DOHH2 (cell line): ENCODE data around the gene FLNB.

Experiments
- EZH2phosphoT487 ChIP-seq: fragments of 200-600 bp; sonication (generic); IDR thresholded peaks from 2 replicates; pipeline ENCODE4 v1.6.1; 2017; ENCODE audit warnings: borderline replicate concordance, mild to moderate bottlenecking, antibody characterized with exemption, low read length, moderate library complexity, mixed read lengths
- TF ChIP-seq, protein P1 (sequence below): fragments of 200-600 bp; sonication (generic); IDR thresholded peaks from one replicate; pipeline ENCODE4 v1.5.1; 2014; ENCODE audit warnings: antibody characterized with exemption, mild to moderate bottlenecking, low read depth, low read length; ENCODE audit not compliant: poor library complexity, severe bottlenecking

DNA sequence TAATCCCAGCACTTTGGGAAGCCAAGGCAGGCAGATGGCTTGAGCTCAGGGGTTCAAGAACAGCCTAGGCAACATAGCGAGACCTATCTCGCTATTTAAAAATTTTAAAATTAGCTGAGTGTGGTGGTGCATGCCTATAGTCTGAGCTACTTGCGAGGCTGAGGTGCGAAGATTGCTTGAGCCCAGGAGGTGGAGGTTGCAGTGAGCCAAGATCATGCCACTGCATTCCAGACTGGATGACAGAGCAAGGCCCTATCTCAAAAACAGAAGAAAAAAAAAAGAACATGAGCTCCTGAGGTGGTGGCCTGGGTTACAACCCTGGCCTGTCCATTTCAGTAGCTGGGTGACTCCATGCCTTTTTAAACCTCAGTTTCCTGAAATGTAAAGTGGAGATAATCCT is 195.3 kb downstream of the FLNB start:
- TF ChIP-seq, protein P1, sequence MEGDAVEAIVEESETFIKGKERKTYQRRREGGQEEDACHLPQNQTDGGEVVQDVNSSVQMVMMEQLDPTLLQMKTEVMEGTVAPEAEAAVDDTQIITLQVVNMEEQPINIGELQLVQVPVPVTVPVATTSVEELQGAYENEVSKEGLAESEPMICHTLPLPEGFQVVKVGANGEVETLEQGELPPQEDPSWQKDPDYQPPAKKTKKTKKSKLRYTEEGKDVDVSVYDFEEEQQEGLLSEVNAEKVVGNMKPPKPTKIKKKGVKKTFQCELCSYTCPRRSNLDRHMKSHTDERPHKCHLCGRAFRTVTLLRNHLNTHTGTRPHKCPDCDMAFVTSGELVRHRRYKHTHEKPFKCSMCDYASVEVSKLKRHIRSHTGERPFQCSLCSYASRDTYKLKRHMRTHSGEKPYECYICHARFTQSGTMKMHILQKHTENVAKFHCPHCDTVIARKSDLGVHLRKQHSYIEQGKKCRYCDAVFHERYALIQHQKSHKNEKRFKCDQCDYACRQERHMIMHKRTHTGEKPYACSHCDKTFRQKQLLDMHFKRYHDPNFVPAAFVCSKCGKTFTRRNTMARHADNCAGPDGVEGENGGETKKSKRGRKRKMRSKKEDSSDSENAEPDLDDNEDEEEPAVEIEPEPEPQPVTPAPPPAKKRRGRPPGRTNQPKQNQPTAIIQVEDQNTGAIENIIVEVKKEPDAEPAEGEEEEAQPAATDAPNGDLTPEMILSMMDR, result no peak
- no peak for TF ChIP-seq EZH2phosphoT487
